ENCODE data around the gene AMPD2. TPM values are rescaled to one million over a fixed set of nuclear protein-coding genes. Genes with fewer than 3 reads are reported as not detected.
A peak's percentile ranks its signal among the peaks of the same experiment; 100 is the strongest.

AMPD2 gene
- polyA plus RNA-seq, 3 donors = 75.0 to 961 (median 117) TPM

DNA sequence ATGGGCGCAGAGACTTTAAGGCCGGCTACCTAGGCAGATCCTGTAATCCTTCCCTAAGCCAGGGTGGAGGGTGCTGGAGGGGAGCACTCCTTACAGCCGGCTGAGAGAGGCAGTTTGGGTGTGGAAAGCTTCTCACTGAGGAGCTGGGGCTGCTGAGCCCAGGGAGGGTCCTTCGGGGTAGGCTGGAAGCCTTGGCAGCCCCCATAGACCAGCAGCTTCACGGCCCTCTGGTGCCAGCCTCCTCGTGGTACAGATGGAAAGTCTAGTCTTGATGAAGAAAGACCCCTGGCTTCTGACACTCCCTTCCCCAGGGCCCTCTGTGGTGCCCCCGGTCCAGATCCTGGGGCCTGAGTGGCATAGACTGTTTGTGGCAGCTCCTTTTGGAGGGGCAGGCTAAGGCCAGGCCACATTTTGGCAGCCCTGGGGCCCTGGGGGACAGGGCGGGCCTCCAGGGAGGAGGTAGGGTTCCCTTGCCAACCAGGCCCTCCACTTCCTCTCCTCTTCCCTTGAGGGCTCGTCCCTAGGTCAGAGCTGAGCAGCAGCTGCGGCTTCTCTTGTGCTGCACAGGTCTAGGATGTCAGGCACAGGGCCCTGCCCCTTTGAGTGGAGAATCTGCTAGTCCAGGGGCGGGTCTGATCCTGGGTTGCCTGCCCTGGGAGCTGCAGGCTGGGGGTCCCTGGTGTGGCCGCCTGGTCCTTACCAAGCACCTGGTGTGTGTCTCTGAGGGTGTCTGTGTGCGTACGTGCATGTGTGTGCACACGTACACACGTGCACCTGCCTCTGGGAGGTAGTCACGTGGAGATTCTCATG lies 4.8 kb downstream of the AMPD2 start:
- H3K79me2 ChIP-seq (ENCODE audit: insufficient read depth, low read length) = peaks cover 59% of the 10 kb centered on the region
- H3K4me1 Mint-ChIP-seq = peaks cover 40% of the 10 kb centered on the region
- 43% methylated on average over 13 of the region's 17 CpGs for WGBS (ENCODE audit: insufficient coverage)
- H2AFZ ChIP-seq (ENCODE audit: insufficient read depth, low read depth, low read length, poor library complexity, severe bottlenecking) = no peak overlapping the region
- H3K4me3 Mint-ChIP-seq = peak overlapping the region; percentile 92 to 97
- DNase-seq = peak in 1 of 3 donors; percentile 13
- peaks cover 36 to 41% of the 10 kb centered on the region in 2 donors for H3K4me1 ChIP-seq (ENCODE audit: control insufficient read depth in 1 of 2, insufficient read depth in 2 of 2, low read length in 2 of 2)
- peaks cover 86% of the 10 kb centered on the region for H4K20me1 ChIP-seq (ENCODE audit: insufficient read depth, low read length)
- peaks cover 0 to 3% (median 2%) of the 10 kb centered on the region in 3 donors for H3K27me3 Mint-ChIP-seq (ENCODE audit: low read depth in 3 of 3)
- peak overlapping the region; percentile 97 for H3K4me2 ChIP-seq (replicated peaks; ENCODE audit: extremely low read depth, low read length, poor library complexity, severe bottlenecking)
- TF ChIP-seq, protein P1, sequence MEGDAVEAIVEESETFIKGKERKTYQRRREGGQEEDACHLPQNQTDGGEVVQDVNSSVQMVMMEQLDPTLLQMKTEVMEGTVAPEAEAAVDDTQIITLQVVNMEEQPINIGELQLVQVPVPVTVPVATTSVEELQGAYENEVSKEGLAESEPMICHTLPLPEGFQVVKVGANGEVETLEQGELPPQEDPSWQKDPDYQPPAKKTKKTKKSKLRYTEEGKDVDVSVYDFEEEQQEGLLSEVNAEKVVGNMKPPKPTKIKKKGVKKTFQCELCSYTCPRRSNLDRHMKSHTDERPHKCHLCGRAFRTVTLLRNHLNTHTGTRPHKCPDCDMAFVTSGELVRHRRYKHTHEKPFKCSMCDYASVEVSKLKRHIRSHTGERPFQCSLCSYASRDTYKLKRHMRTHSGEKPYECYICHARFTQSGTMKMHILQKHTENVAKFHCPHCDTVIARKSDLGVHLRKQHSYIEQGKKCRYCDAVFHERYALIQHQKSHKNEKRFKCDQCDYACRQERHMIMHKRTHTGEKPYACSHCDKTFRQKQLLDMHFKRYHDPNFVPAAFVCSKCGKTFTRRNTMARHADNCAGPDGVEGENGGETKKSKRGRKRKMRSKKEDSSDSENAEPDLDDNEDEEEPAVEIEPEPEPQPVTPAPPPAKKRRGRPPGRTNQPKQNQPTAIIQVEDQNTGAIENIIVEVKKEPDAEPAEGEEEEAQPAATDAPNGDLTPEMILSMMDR (IDR thresholded peaks at IDR 0.05) = no peak
- peaks cover 41 to 44% of the 10 kb centered on the region in 2 donors for H3K36me3 ChIP-seq (replicated peaks in 1 of 2; ENCODE audit: control insufficient read depth in 1 of 2, insufficient read depth in 2 of 2, low read length in 2 of 2)
- peak overlapping the region in 2 of 3 experiments; percentile 13 to 96 for H3K4me3 ChIP-seq (replicated peaks in 1 of 3; ENCODE audit: low read depth in 2 of 3, low read length in 3 of 3)
- peak overlapping the region; percentile 49 to 99 (median 70) for H3K27ac Mint-ChIP-seq
- H3K27ac ChIP-seq (ENCODE audit: low read depth in 1 of 2, low read length in 2 of 2) = peak overlapping the region; percentile 30 to 41
- H3K9ac ChIP-seq (ENCODE audit: insufficient read depth, low read length, poor library complexity, severe bottlenecking) = peak overlapping the region; percentile 51
- peaks cover 0 to 2% (median 0%) of the 10 kb centered on the region in 7 donors for H3K9me3 Mint-ChIP-seq
- H3K27me3 ChIP-seq (ENCODE audit: control insufficient read depth in 2 of 2, insufficient read depth in 2 of 2, low read length in 2 of 2) = no peaks in the 10 kb centered on the region
- intact Hi-C loops (cut with micrococcal nuclease) = loop anchor here in 1 of 2 donors (5.0 kb wide), 1 partner anchor 77 kb away; the partner anchor contains the start of gene GNAI3
- no peaks in the 10 kb centered on the region for H3K9me3 ChIP-seq (replicated peaks in 1 of 2; ENCODE audit: control insufficient read depth in 1 of 2, insufficient read depth in 1 of 2, low read length in 2 of 2)
- peaks cover 48 to 65% of the 10 kb centered on the region in 2 donors for H3K36me3 Mint-ChIP-seq

DNA sequence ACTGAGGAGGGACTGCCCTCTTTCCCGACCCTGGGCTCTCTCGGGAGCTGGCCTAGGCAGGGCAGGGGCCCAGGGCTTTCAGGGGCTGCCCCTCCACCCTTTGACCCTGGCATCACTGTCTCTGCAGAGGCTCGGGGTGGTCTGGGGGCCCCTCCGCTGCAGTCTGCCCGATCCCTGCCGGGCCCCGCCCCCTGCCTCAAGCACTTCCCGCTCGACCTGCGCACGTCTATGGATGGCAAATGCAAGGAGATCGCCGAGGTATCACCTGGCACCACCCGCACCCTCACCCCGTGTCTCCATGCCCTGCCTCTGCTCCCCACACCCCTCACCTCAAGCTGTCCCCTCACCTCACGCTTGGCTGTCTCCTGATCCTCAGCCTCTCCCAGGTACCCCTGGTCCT lies 5.5 kb downstream of the AMPD2 start:
- Histone ChIP-seq H3K36me3 (replicated peaks in 1 of 2; ENCODE audit: control insufficient read depth in 1 of 2, insufficient read depth in 2 of 2, low read length in 2 of 2) (peaks cover 48 to 52% of the 10 kb centered on the region in 2 donors), H3K79me2 (ENCODE audit: insufficient read depth, low read length) (peaks cover 54% of the 10 kb centered on the region), H3K4me2 (replicated peaks; ENCODE audit: extremely low read depth, low read length, poor library complexity, severe bottlenecking) (no peak overlapping the region), H3K27me3 (ENCODE audit: control insufficient read depth in 2 of 2, insufficient read depth in 2 of 2, low read length in 2 of 2) (no peaks in the 10 kb centered on the region), H3K9ac (ENCODE audit: insufficient read depth, low read length, poor library complexity, severe bottlenecking) (no peak overlapping the region), H3K9me3 (replicated peaks in 1 of 2; ENCODE audit: control insufficient read depth in 1 of 2, insufficient read depth in 1 of 2, low read length in 2 of 2) (no peaks in the 10 kb centered on the region), H3K4me1 (ENCODE audit: control insufficient read depth in 1 of 2, insufficient read depth in 2 of 2, low read length in 2 of 2) (peaks cover 36 to 41% of the 10 kb centered on the region in 2 donors), H3K27ac (ENCODE audit: low read depth in 1 of 2, low read length in 2 of 2) (no peak overlapping the region), H2AFZ (ENCODE audit: insufficient read depth, low read depth, low read length, poor library complexity, severe bottlenecking) (no peak overlapping the region), H4K20me1 (ENCODE audit: insufficient read depth, low read length) (peaks cover 94% of the 10 kb centered on the region), H3K4me3 (replicated peaks in 1 of 3; ENCODE audit: low read depth in 2 of 3, low read length in 3 of 3) (no peak overlapping the region)
- TF ChIP-seq, protein P1 (IDR thresholded peaks at IDR 0.05) = no peak
- Mint-ChIP-seq H3K27ac (peak overlapping the region in 4 of 7 donors; percentile 2 to 66 (median 48)), H3K9me3 (peaks cover 0 to 2% (median 0%) of the 10 kb centered on the region in 7 donors), H3K4me3 (no peak overlapping the region), H3K4me1 (peaks cover 40% of the 10 kb centered on the region), H3K36me3 (peaks cover 56 to 69% of the 10 kb centered on the region in 2 donors), H3K27me3 (ENCODE audit: low read depth in 3 of 3) (peaks cover 0 to 3% (median 2%) of the 10 kb centered on the region in 3 donors)
- intact Hi-C loops (cut with micrococcal nuclease) = no loop called here
- WGBS (ENCODE audit: insufficient coverage) = 93% methylated on average over 15 of the region's 16 CpGs
- DNase-seq = peak in 1 of 3 donors; percentile 3
